Activated gamma-delta T cell (primary cell): ENCODE results near the gene TSHZ2.
"Not testable (repeated sequence)": the region's sequence is repeated elsewhere in the genome, so short reads cannot be mapped to it uniquely, and the experiment has no call there.

Source experiments
- DNase-seq: peaks from one replicate; lab custom pipeline; 2025; lab: John Stamatoyannopoulos, UW

TSHZ2 gene

DNA sequence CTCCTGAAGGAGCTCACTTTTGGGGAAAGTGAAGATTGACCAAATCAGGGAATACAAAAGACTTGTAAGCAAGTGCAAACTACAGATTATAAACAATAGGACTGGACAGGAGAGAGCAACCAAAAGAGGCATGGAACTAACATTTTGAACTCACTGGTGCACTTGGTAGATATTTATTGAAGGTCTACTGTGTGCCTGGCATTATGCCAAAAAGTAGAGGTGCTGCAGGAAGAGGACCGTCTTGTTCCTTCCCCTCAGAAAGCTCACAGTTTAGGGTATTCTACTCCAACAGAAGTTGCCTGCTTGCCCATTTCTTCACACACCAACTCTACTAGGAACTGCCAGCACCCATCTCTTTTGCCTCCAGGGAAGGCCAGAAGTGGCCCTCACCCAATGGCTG is 10.0 kb upstream of the TSHZ2 start:
- no peak for DNase-seq

DNA sequence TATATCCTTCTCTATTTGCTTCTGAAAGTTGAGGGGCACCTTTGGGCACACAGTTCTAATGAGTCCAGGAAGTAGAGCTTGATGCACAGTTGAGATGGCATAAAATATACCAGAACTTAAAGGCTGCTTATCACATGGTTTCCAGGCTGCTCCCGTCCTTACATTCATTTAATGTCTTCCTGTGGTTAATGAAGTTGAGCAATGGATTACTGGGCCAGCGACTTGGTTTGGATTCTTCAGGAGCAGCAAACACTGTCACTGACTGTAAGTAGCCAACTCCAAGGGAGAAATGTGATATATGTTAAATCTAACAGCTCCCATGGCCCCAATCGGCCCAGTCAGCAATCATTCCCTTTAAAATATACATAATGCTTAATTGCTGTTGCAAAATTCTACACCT is 9.0 kb upstream of the TSHZ2 start:
- no peak for DNase-seq

DNA sequence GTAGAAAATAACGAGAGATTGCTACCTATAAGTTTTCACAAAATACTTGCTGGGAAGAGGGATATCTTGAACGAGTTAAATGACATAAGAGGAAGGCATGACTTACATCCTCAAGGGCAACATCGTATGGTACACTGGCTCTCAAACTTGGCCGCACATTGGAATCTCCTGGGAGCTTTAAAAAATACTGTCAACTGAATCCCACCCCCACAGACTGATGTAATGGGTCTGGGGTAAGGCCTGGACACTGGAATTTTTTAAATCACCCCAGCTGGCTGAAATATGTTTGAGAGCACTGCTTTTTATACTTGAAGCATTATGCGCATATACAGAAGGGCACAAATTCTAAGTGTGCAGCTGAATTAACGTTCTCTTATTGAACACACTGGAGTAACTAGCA is 8.0 kb upstream of the TSHZ2 start:
- DNase-seq, result no peak

DNA sequence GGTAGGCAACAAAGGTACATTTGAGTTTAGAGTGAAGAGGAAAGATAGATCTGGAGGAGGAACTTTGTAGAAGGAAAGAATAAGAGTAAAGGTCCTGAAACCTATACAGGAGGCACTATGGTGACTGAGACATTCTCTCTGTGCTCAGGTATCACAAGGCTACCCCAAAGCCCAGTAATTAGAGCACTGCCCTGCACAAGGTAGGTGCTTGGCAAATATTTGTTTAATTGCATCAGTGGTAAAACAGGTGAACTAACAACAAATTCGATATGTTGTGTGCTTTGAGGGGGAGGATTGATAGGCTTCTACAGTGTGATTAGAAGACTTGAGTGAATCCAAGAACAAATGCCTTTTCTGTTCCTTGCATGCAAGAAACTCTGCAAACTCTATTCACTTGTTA is 6.8 kb upstream of the TSHZ2 start:
- no peak for DNase-seq

DNA sequence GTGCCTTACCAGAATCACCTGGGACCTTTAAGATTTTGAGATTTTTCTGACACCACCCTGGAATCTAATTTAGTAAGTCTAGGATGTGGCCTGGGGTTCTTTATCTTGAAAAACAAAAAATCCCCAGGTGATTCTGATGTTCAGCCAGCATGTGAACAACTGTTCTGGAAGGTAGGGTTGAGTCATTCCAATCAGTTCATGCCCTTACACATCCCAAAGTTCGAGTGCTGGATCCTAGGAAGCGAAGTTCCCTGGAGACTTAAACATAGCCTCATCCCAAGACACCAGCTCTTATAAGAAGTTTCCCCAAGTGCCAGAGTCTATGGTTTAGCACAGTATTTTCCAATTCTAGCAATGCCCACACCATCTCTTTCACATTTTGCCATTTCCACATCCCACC is 6.3 kb upstream of the TSHZ2 start:
- DNase-seq, result no peak

DNA sequence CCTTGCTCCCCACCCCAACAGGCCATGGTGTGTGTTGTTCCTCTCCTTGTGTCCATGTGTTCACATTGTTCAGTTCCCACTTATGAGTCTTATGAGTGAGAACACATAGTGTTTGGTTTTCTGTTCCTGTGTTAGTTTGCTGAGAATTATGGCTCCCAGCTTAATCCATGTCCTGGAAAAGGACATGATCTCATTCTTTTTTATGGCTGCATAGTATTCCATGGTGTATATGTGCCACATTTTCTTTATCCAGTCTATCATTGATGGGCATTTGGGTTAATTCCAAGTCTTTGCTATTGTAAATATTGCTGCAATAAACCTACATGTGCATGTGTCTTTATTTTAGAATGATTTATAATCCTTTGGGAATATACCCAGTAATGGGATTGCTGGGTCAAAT is 5.6 kb upstream of the TSHZ2 start:
- DNase-seq, result not testable (repeated sequence)

DNA sequence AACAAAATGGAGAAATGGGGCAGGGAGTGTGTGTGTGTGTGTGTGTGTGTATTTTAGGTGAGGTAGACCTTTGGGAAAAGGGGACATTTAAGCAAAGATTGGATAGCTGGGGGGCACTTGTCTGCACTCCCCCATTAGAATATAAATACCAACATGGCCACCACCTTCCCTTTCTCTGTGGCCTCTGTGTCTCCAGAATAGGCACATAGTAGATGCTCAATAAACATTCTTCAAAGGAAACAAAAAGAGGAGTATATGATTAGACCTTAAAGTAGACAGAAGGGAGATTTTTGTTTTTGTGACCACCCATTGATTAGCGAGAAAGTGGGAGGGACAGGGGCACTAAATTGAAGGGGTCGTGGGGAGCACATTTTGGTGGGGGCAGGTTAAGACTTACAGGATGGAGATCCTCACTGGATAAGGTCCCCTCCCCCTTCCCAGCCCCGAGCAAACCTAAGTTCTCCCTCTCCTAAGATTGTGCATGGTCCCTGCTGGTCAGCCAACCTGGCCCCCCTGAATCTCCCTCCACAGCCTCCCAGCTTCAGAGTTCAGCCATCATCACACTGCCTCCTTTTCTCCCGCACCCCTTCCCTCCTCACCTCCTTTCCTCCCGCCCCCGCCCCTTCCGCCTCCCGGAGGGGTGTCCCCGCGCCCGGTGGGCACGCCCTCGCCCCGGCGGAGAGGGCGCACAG is 514 bp upstream of the TSHZ2 start:
- DNase-seq, result no peak

DNA sequence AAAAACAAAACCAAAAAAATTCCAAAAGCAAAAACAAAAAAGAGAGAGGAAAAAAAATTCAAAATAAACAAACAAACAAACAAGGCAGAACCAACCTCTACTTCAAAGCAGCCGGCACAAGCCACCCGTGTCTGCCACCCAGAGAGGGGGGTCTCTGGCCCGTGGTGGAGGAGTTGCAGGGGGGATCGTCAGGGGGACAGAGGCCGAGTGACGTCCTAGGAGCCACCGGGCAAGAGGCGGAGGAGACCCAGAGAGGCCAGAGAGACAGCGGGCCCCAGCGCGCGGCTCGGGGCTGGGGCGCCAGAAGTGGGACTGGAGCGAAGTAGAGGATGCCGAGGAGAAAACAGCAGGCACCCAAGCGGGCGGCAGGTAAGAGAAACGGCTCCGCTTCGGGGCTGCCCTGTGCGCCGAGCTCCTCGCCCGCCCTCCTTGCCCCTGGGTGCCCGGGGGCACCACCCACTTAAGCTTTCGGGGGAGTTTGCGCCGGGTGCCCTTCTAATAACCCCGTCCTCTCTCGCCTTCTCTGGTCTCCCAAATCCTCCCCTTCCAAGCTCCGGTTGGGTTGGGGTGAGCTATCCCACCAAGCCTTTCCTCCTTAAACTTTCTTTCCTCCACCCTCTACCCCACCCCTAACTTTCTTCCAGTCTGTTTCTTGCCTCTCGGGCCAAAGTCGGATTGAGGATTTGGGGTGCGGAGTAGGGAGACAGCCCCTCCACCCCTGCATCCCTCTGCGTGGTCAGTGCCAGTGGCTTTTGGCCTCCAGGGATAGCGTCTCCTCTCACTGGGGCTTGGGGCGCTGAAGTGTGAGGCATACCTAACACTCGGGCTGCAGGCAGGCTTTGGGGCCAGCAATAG is 1.0 kb downstream of the TSHZ2 start:
- DNase-seq, result no peak

DNA sequence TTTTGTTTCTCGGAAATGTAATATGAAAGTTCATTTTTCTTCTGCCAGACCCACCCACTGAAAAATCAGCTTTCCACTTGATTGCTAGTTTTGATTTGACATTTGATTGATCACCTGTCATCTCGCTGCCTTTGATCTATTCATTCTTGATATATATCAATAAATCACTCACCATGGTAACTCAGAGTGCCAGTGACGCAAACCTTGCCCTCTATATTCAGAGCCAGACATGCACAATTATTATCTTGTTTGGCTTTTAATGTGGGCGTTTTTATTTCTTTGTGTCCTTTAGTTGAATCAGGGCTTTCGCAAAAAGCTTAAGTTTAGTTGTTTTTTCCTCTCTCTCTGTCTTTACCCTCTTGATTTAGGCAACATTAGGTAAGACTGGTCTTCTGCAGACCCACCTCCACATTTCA is 2.0 kb downstream of the TSHZ2 start:
- no peak for DNase-seq

DNA sequence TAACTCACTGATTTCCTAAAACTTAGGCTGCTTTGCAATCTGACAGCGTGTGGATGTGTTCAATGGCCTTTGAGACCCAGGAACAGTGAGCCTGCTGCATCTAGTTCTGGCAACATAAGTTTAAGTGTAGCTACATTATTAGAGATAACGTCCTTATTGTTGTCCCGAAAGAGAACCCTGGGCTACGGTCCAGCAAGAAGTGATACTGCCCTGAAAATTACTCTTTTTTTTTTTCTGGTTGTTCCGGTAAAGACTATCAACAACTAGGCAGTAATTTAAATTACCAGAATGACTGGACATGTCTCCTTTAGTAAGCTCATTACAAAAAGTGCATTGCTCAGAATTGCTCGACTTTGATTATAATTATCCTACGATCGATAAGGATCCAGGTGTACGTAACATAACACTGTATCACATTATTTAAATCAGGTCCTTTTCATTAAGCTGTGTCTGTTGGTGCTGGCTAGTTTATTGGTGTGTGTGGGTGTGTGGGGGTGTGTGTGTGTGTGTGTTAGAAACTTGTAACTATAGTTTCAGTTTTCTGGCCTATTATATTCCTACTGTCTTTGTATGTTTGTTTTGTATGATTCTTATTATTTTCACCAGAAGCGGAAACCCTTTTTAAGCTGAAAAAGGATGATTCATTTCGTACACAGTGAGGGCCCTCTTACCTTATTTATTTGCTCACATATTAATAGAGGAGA is 3.0 kb downstream of the TSHZ2 start:
- no peak for DNase-seq

DNA sequence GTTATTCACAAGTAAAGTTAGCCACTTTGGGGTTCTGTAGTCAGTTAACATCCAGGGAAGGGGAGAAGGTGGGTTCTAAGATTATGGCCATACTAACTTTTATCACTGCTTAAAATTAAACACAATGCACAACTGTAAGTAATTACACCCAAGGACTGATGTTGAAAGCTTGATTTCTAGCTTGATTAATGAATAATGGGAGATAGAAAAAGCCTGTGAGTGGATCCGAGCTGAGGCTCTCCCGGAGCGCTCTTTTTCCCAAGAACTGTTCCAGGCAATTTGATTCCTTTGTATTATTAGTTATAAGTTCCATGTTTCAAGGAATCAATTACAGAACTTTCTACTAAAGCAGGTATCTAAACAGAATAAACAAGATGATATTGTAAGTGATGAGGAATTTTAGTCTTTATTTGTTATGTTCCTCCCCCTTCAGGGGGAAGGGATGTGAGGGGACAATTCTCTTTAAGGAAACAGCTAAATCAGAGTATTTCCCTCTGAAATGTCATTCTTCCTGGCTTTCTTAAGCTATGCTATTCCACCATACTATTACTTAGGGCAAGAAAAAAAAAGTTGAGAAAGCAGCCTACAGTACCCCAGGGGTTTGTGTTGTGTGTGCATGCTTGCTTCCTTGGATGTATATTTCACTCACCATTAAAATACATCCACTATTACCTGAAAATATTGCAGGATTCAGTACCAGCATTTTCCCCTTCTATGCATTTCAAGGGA is 3.8 kb downstream of the TSHZ2 start:
- DNase-seq, result no peak

DNA sequence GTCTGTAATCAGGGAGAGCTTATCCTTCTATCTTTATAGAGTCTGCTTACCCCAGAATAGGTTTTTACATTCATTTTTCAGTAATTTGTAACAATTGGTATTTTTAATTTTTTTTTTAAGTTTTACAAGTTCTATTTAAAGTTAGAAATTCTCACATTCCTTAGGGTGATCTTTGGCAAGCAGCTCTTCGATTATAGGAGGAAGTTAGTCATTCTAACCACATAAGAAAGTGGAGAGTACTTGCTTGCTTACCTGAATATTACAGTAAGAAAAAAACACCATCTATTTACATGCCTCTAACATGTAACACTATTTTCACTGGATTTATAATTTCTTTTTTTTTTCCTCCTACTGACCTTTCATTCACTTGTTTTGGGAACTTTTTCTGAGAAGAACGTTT is 6.7 kb downstream of the TSHZ2 start:
- no peak for DNase-seq

DNA sequence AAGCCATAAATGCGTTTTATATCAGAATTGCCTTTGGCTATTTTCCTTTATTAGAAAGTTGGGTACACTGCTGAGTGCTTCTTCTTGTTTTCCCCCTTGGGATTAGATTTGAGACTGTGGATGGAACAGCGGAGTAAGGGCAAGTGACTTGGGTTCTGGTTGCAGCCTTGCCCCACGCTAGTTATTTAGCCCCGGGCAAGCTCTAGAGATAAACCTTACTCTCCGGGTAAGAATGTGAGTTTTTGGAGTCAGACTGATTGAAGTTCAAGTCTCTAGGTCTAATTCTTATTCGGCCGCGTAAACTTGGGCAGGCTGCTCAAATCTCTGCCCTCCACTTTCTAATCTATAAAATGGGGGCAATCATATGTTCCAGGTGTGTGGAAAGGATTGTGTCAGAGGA is 8.9 kb downstream of the TSHZ2 start:
- DNase-seq, result no peak

DNA sequence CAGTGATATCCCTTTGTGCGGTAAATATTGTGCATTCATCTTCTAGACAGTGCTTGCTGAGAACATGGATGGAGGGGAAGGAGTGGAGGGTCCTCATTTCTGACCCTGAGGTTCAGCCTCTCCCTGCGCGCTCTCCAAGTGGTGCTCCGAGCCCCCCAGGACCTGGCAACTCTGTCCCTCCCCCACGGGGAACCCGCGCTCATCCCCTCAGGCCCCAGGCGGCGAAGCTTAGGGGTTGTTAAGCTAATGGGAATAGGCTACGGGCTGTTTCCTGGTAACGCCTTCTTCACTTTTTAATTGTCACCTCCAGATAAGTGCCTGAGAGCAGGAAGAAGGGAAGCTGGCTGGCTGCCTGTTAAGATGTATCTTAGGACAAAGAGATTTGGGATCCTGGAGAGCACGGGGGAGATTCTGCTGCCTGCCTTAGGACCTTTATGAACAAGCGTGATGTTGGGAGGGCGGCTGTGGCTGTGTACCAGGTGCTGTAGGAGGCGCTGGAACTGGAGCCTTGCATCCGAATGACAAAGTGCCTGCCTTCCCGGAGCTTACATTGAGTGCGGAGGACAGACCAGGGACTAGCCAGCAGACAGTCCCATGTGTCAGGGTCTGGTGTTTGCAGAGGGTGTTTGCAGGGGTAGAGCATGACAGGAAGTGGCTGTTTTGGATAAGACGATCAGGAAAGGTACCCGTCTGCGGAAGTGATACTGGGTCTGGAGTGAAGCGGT is 11.7 kb downstream of the TSHZ2 start:
- DNase-seq, result no peak

DNA sequence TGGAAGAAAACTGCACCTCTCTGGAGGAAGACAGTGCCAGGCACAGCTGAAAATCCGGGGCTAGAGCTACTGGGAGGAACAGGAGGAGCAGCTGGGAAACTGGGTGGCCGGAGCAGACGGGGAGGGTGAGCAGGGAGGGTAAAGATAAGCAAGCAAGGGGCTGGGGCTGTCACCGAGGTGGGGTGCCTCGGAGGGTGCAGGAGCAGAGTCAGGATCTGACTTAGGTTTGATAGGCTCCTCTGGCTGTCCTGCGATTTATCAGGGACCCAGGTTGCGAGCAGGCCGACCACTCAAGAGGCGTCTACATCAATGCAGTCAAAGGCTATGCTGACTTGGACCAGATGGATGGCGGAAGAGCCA is 12.3 kb downstream of the TSHZ2 start:
- no peak for DNase-seq

DNA sequence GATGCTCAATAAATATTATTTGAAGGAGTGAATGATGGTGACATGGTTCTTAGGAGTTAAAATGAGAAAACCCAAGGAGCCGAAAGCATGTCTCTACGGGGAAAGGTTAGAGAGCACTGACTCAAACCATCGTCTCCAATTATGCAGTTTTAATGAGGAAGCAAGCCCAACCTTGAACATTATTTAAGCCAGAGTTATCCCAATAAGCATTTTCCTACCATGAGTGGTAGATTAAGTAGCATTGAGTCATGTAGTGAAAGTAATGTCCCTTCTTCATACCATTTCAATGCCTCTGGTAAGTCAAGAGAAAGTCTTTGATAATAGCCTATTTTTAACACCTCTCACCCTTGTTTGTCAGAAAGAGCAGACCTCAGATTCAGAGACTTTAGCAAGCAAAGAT is 13.5 kb downstream of the TSHZ2 start:
- no peak for DNase-seq

DNA sequence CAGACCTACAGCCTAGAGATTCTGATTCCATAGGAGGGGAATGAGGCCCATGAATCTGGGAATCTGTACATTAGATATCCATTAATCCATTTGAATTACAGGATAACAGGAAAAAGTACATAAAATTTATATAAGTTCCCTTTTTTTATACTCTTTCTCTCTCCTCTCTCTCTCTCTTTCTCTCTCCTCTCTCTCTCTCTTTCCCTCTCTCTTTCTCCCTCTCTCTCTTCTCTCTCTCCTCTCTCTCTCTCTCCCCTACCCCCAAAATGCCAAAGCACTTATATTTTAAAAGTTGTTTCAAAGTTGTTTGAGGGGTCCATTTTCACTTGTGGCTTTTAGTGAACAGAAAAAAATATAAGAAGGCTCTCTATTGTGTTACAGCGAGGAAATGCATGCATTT is 15.1 kb downstream of the TSHZ2 start:
- DNase-seq, result no peak

DNA sequence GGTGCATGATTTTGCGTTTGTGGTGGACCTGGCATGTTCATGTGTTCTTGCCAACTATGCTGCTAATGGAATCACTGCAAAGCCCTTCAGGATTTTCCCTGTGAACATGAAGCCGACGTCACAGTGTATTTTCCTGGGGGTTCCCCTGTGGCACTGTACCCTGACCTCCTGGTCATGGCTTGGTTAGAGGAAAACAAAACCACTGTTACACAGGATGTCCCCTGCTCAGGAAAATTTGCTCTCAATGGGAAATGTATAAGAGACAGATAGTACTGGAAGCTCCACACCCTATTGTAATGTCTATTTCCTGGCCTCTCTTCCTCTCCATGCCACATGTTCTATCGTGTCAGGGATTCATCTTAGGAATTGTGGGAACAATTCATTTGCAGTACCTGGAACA is 19.7 kb downstream of the TSHZ2 start:
- DNase-seq, result no peak

DNA sequence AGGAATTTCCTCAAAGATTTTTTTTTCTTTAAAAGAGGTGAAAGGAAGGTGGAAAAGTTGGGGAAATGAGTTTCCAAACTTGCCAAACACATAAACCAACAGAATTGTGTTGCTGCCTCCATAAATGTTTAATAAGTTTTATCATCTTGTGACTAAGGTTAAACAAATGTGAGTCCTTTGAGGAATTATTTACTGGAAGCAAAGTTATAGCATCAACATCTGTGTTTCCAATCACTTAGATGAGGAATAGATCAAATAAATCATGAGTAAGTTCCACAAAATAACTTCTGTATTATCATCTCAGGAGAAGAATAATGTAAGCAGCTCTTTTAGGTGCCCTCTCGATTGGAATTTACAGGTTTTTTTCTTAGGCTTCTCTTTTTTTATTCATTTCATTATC is 20.5 kb downstream of the TSHZ2 start:
- DNase-seq, result no peak

DNA sequence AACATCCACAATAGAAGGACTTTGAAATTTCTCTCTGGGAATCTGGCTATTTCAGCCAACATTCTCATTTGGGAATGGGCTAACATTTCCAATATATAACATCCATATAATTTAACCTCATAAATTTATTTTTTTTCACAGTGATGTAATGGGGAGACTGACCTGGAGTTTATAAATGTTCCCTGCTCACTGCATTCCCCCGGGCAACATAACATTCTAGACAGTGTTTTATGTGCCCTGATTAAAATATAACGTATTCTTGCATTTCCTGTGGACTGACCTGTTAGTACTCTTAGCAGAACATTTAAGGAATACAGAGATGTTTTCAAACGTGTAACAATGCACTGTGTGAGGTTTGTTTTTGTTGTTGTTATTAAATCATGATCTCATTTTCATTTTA is 20.9 kb downstream of the TSHZ2 start:
- no peak for DNase-seq

DNA sequence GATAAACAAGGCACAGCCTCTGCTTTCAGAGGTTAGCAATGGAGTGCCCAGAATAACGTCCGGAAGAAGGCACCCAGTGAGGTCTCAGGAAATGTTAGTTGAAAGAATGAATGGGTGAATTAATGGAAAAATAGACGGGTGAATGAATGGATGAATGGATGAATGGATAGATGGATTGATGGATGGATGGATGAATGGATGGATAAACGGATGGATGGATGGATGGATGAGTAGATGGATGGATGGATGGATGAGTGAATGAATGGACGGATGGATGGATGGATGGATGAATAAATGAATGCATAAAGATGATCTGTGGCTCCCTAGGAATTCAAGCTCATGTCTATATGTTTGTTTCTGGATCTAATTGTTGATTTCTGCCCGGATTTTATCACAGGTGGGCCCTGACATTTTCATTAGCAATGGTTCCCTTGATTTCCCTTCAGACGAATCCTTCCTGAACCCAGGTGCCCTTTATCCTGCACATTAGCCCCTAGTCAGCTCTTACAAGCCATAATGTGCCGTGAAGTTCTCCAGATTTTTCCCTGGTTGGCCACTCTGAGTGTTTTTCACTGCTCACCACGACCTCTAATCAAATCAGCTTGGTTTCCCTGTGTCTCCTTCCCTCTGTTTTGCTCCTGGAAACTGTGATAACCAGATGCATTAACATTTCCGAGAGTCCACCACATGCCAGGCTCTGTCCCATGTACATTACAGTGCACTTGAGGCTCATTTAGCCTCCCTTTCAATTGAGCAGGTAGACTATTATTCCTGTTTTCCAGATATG is 22.2 kb downstream of the TSHZ2 start:
- no peak for DNase-seq
